MM.1S (cell line): Measurements from ENCODE around the gene PRTN3.

Experiments
- DNase-seq: peaks from one replicate; pipeline ENCODE4 v3.0.0-alpha.2; 2015
- H2AFZ ChIP-seq: fragments of 300-600 bp; sonication (generic); 2 replicates; pipeline ENCODE4 v1.6.0; 2016; ENCODE audit warnings: antibody characterized with exemption, low read length
- H3F3A ChIP-seq: fragments of 300-600 bp; sonication (generic); 2 replicates; pipeline ENCODE4 v1.6.1; 2016; ENCODE audit warnings: mild to moderate bottlenecking, antibody characterized with exemption, low read length, moderate library complexity, mixed read lengths; ENCODE audit not compliant: insufficient read depth
- H3K27ac ChIP-seq: fragments of 300-600 bp; sonication (generic); 2 replicates; pipeline ENCODE4 v1.5.1; 2016; ENCODE audit warnings: mild to moderate bottlenecking, low read length
- H3K27me3 ChIP-seq: fragments of 300-600 bp; sonication (generic); replicated peaks from 2 replicates; pipeline ENCODE4 v1.6.0; 2016; ENCODE audit warnings: low read length; ENCODE audit not compliant: insufficient read depth
- H3K36me3 ChIP-seq: fragments of 300-600 bp; sonication (generic); replicated peaks from 2 replicates; pipeline ENCODE4 v1.6.1; 2016; ENCODE audit warnings: mild to moderate bottlenecking, low read length, mixed read lengths; ENCODE audit not compliant: insufficient read depth
- H3K4me1 ChIP-seq: fragments of 300-600 bp; sonication (generic); 2 replicates; pipeline ENCODE4 v1.6.1; 2016; ENCODE audit warnings: low read length, mixed read lengths
- H3K4me2 ChIP-seq: fragments of 300-600 bp; sonication (generic); 2 replicates; pipeline ENCODE4 v1.6.0; 2016; ENCODE audit warnings: low read depth, low read length
- H3K4me3 ChIP-seq: fragments of 300-600 bp; sonication (generic); 2 replicates; pipeline ENCODE4 v1.5.1; 2016; ENCODE audit warnings: low read length, mixed read lengths
- H3K79me2 ChIP-seq: fragments of 300-600 bp; sonication (generic); 2 replicates; pipeline ENCODE4 v1.6.1; 2016; ENCODE audit warnings: mixed run types, low read length, mixed read lengths
- H3K9ac ChIP-seq: fragments of 300-600 bp; sonication (generic); 2 replicates; pipeline ENCODE4 v1.6.1; 2016; ENCODE audit warnings: low read length, mixed read lengths
- H3K9me2 ChIP-seq: fragments of 300-600 bp; sonication (generic); replicated peaks from 2 replicates; pipeline ENCODE4 v1.6.1; 2016; ENCODE audit warnings: mild to moderate bottlenecking, low read length, mixed read lengths; ENCODE audit not compliant: insufficient read depth
- H3K9me3 ChIP-seq: fragments of 300-600 bp; sonication (generic); replicated peaks from 2 replicates; pipeline ENCODE4 v1.6.1; 2016; ENCODE audit warnings: mild to moderate bottlenecking, low read length, mixed read lengths; ENCODE audit not compliant: insufficient read depth
- H4K20me1 ChIP-seq: fragments of 300-600 bp; sonication (generic); 2 replicates; pipeline ENCODE4 v1.6.1; 2016; ENCODE audit warnings: mild to moderate bottlenecking, low read length, moderate library complexity, mixed read lengths; ENCODE audit not compliant: insufficient read depth
- CTCF ChIP-seq: fragments of 300-600 bp; sonication (generic); IDR thresholded peaks from 2 replicates; pipeline ENCODE4 v1.5.1; 2016; ENCODE audit warnings: antibody characterized with exemption, low read length, mixed read lengths
- EZH2 ChIP-seq: fragments of 300-600 bp; sonication (generic); optimal IDR thresholded peaks from 2 replicates; pipeline ENCODE3; 2017; ENCODE audit warnings: low read depth, mild to moderate bottlenecking, antibody characterized with exemption, low read length, mixed read lengths
- EZH2phosphoT487 ChIP-seq: fragments of 300-600 bp; sonication (generic); IDR thresholded peaks from 2 replicates; pipeline ENCODE4 v1.6.1; 2018; ENCODE audit warnings: antibody characterized with exemption, low read length

Gene PRTN3

GRCh38 chr19:827710-828321 lies 13.0 kb upstream of the PRTN3 start, which contains the start of gene AZU1:
TSS of gene AZU1 (plus strand) at chr19:827837. CDS start at chr19:827847, 10 bp downstream.
- H3K9me3 ChIP-seq: no peaks in the 10 kb centered on the region
- H3K4me3 ChIP-seq: no peak within 1 kb of the TSS
- no peak for TF ChIP-seq CTCF
- no peak for TF ChIP-seq EZH2
- TF ChIP-seq EZH2phosphoT487: no peak
- H3K9me2 ChIP-seq: no peaks in the 10 kb centered on the region
- H2AFZ ChIP-seq: no peak within 1 kb of the TSS
- no peaks in the 10 kb centered on the region for H4K20me1 ChIP-seq
- no peak within 1 kb of the TSS for H3K9ac ChIP-seq
- H3F3A ChIP-seq: no peaks in the 10 kb centered on the region
- H3K4me1 ChIP-seq: no peaks in the 10 kb centered on the region
- peaks cover 81% of the 10 kb centered on the region for H3K27me3 ChIP-seq
- H3K4me2 ChIP-seq: no peak within 1 kb of the TSS
- no peaks in the 10 kb centered on the region for H3K79me2 ChIP-seq
- no peak within 1 kb of the TSS for H3K27ac ChIP-seq
- H3K36me3 ChIP-seq: no peaks in the 10 kb centered on the region
- no peak for DNase-seq

GRCh38 chr19:829129-829758 lies 11.6 kb upstream of the PRTN3 start:
- Histone ChIP-seq H3K36me3 (no peaks in the 10 kb centered on the region), H3K27me3 (peaks cover 77% of the 10 kb centered on the region), H3K4me3 (no peak overlapping the region), H3K27ac (no peak overlapping the region), H3K4me1 (no peaks in the 10 kb centered on the region), H3F3A (no peaks in the 10 kb centered on the region), H2AFZ (no peak overlapping the region), H3K4me2 (no peak overlapping the region), H3K79me2 (no peaks in the 10 kb centered on the region), H3K9me3 (no peaks in the 10 kb centered on the region), H3K9ac (no peak overlapping the region), H3K9me2 (no peaks in the 10 kb centered on the region), H4K20me1 (no peaks in the 10 kb centered on the region)
- TF ChIP-seq EZH2phosphoT487 (no peak), EZH2 (no peak), CTCF (no peak)
- DNase-seq: no peak

- TF ChIP-seq EZH2 (no peak), CTCF (no peak), EZH2phosphoT487 (no peak)
- H3F3A ChIP-seq: no peaks in the 10 kb centered on the region
- no peak overlapping the region for H2AFZ ChIP-seq
- H3K4me1 ChIP-seq: no peaks in the 10 kb centered on the region
- H3K9me2 ChIP-seq: no peaks in the 10 kb centered on the region
- H3K79me2 ChIP-seq: no peaks in the 10 kb centered on the region
- H3K36me3 ChIP-seq: no peaks in the 10 kb centered on the region
- H4K20me1 ChIP-seq: no peaks in the 10 kb centered on the region
- H3K27ac ChIP-seq: no peak overlapping the region
- peaks cover 77% of the 10 kb centered on the region for H3K27me3 ChIP-seq
- no peak overlapping the region for H3K9ac ChIP-seq
- no peaks in the 10 kb centered on the region for H3K9me3 ChIP-seq
- H3K4me2 ChIP-seq: no peak overlapping the region
- no peak for DNase-seq
- H3K4me3 ChIP-seq: no peak overlapping the region
Observed at GRCh38 chr19:831407-832369, 9.1 kb upstream of the PRTN3 start.
